Urinary bladder (tissue), 4 donors: ENCODE results near the gene ZMYM4. TPM values are rescaled to one million over a fixed set of nuclear protein-coding genes. Genes with fewer than 3 reads are reported as not detected.
"Not testable (repeated sequence)": the region's sequence is repeated elsewhere in the genome, so short reads cannot be mapped to it uniquely, and the experiment has no call there.

Experiments
- DNase-seq: peaks from one replicate; pipeline ENCODE4 v3.0.0-alpha.2; 2015; ENCODE audit errors: extremely low spot score
- H3K27ac ChIP-seq: one replicate; pipeline ENCODE4 v1.5.1; 2013; ENCODE audit warnings: low read depth, mild to moderate bottlenecking, moderate library complexity
- H3K36me3 ChIP-seq: one replicate; pipeline ENCODE4 v1.6.1; 2013; ENCODE audit warnings: mild to moderate bottlenecking, moderate library complexity; ENCODE audit not compliant: insufficient read depth
- H3K4me1 ChIP-seq: one replicate; pipeline ENCODE4 v1.6.1; 2013; ENCODE audit warnings: mild to moderate bottlenecking, moderate library complexity; ENCODE audit not compliant: insufficient read depth
- H3K4me3 ChIP-seq: one replicate; pipeline ENCODE4 v1.5.1; 2013; ENCODE audit warnings: low read depth, low read length
- WGBS: extraction: QIAGEN DNeasy Blood & Tissue Kit; methylation state at CpG from one replicate; pipeline ENCODE4 v1.1.7; 2013; 5-methylcytosine and 5-hydroxymethylcytosine counted together
- polyA plus RNA-seq: library from polyadenylated mRNA; stranded (reverse); fragments of 200-250 nt; gene quantifications from one replicate; pipeline ENCODE4 v1.2.3, GENCODE V29; 2013
- total RNA-seq: library from RNA; depleted of rRNA; stranded (reverse); fragments of >200 nt; gene quantifications from one replicate; pipeline ENCODE4 v1.2.3, GENCODE V29; 2014
- donor health status: healthy with polysubstance abuse.
- donor health status: healthy.

ZMYM4 gene
- total RNA-seq, result 75.3 TPM
- 14.1 TPM for polyA plus RNA-seq

GRCh38 chr1:35268282-35269200 lies at the start of gene ZMYM4:
TSS of gene ZMYM4 (plus strand) at chr1:35268709. CDS start at chr1:35269047, 338 bp downstream.
- Histone ChIP-seq H3K27ac (peak within 1 kb of the TSS; percentile 85), H3K4me3 (peak within 1 kb of the TSS; percentile 95), H3K4me1 (peaks cover 2% of the 10 kb centered on the region), H3K36me3 (no peaks in the 10 kb centered on the region)
- 2% methylated on average over 65 of the region's 65 CpGs for WGBS
- peak; percentile 95 for DNase-seq

GRCh38 chr1:35220976-35221375 lies 47.5 kb upstream of the ZMYM4 start:
- no peaks in the 10 kb centered on the region for H3K36me3 ChIP-seq
- DNase-seq, result no peak
- H3K27ac ChIP-seq, result no peak overlapping the region
- WGBS, result 58% methylated on average over 2 of the region's 2 CpGs
- no peak overlapping the region for H3K4me3 ChIP-seq
- no peaks in the 10 kb centered on the region for H3K4me1 ChIP-seq

GRCh38 chr1:35222322-35223083 lies 46.0 kb upstream of the ZMYM4 start:
- Histone ChIP-seq H3K36me3 (no peaks in the 10 kb centered on the region), H3K4me1 (no peaks in the 10 kb centered on the region), H3K4me3 (no peak overlapping the region), H3K27ac (no peak overlapping the region)
- WGBS, result 28% methylated on average over 6 of the region's 6 CpGs
- DNase-seq, result peak; percentile 39

- Histone ChIP-seq H3K4me3 (no peak overlapping the region), H3K36me3 (no peaks in the 10 kb centered on the region), H3K4me1 (no peaks in the 10 kb centered on the region), H3K27ac (no peak overlapping the region)
- 51% methylated on average over 4 of the region's 4 CpGs for WGBS
- no peak for DNase-seq
These were observed 45.4 kb upstream of the ZMYM4 start for GRCh38 chr1:35223084-35223630.

GRCh38 chr1:35226546-35226945 lies 42.0 kb upstream of the ZMYM4 start:
- Histone ChIP-seq H3K4me3 (no peak overlapping the region), H3K27ac (no peak overlapping the region), H3K36me3 (no peaks in the 10 kb centered on the region), H3K4me1 (no peaks in the 10 kb centered on the region)
- no peak for DNase-seq
- WGBS, result 97% methylated on average over 2 of the region's 2 CpGs

DNA sequence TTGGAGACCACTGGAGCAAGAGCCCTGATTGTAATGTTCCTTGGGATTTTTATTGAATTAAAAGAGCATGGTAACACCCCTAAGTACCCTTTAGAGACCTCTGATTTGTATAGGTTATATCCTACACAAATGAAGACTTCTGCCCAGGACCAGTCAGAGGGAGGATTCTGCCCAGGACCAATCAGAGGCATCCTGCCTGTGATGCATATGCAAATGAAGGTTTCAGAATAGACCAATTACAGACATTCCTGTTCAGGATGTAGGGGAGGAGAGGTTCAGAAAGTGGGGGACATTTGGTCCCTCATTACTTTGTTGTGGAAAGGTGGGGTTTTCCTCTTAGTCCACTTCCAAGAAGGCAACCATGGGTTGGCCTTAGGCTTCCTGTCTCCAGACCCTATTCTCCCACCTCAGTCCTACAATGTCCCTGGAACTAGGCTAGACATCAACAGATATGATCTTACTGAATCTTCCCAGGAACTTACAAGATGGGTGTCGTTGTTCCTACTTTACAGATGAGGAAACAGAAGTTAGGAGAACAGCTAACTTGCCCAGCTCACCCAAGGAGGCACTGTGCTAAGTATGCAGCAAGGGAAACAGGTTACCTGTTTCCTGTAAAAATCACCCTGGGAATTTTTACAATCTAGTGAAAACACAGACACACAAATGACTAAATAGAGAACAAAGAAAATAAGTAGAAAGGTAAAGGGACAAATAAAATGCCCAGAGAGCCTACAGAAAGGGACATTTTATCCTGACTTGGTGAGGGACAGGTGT lies 38.7 kb upstream of the ZMYM4 start:
- no peak for DNase-seq
- H3K4me3 ChIP-seq, result no peak overlapping the region
- no peak overlapping the region for H3K27ac ChIP-seq
- no peaks in the 10 kb centered on the region for H3K4me1 ChIP-seq
- H3K36me3 ChIP-seq, result no peaks in the 10 kb centered on the region
- 81% methylated on average over 1 of the region's 1 CpG for WGBS

DNA sequence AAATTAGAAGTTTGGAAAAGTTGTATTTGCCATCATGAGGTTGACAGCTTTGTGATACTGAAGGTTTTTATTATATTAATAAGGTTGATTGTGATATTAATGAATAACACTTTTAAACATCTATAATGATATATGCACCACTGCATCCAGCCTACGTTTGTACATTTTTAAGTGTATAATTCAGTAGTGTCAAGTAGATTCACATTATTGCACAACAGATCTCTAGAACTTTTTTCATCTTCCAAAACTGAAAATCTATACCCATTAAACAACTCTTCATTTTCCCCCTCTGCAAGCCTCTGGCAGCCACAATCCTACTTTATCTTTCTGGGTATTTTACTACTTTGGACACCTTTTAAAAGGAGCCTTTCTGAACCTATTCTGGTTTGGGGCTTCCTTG lies 37.2 kb upstream of the ZMYM4 start:
- Histone ChIP-seq H3K27ac (no peak overlapping the region), H3K36me3 (no peaks in the 10 kb centered on the region), H3K4me1 (no peaks in the 10 kb centered on the region), H3K4me3 (no peak overlapping the region)
- no peak for DNase-seq
- WGBS, result 54% methylated on average over 1 of the region's 1 CpG

DNA sequence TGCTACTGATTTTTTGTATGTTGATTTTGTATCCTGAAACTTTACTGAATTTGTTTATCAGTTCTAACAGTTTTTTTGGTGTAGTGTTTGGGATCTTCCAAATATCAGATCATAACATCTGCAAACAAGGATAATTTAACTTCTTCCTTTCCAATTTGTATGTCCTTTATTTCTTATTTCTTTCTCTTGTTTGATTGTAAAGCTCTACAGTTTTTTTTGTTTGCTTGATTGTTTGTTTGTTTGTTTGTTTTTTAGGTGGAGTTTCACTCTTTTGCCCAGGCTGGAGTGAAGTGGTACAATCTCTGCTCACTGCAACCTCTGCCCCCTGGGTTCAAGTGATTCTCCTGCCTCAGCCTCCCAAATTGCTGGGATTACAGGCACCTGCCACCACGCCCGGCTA lies 31.7 kb upstream of the ZMYM4 start:
- H3K36me3 ChIP-seq, H3K27ac ChIP-seq, DNase-seq, H3K4me1 ChIP-seq, H3K4me3 ChIP-seq: not testable (repeated sequence)
- 94% methylated on average over 2 of the region's 2 CpGs for whole genome bisulfite sequencing

DNA sequence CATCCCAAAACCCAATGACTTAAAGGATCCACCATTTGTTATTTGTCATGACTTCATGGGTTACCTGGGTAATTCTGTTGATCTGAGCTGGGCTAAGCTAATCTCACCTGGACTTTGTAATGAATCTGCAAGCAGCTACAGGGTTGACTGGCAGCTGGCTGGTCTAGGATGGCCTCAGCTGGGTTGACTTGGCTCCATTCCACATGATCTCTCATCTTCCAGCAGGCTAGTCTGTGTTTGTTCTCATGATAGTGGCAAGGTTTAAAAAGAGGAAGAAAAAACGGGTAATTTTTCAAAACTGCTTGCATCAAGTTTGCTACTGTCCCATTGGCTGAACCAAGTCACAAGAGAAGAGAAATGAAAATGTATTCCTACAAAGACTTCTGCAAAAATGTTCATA lies 24.8 kb upstream of the ZMYM4 start:
- Histone ChIP-seq H3K27ac (no peak overlapping the region), H3K36me3 (no peaks in the 10 kb centered on the region), H3K4me1 (no peaks in the 10 kb centered on the region), H3K4me3 (no peak overlapping the region)
- no peak for DNase-seq
- 42% methylated on average over 1 of the region's 1 CpG for WGBS

GRCh38 chr1:35247256-35247655 lies 21.3 kb upstream of the ZMYM4 start:
- H3K27ac ChIP-seq, result no peak overlapping the region
- DNase-seq, result no peak
- 92% methylated on average over 5 of the region's 5 CpGs for WGBS
- H3K4me1 ChIP-seq, result no peaks in the 10 kb centered on the region
- no peaks in the 10 kb centered on the region for H3K36me3 ChIP-seq
- no peak overlapping the region for H3K4me3 ChIP-seq

DNA sequence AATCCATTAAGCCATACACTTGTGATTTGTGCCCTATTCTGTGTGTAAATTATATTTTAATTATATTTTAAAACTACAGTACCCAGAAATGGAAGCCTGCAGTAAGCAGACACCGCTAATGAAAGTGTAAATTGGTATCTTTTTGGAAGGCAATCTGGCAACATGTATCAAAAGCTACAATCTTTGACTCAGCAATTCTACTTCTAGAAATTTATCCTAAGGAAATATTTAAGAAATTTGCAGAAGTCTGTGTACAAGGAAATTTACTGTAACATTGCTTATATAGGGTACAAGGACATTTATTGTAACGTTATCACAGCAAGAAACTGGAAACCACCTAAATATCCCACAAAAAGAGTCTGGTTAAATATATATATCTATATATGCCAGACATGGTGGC lies 14.6 kb upstream of the ZMYM4 start:
- WGBS, result 83% methylated on average over 2 of the region's 2 CpGs
- H3K4me3 ChIP-seq, result no peak overlapping the region
- H3K4me1 ChIP-seq, result no peaks in the 10 kb centered on the region
- no peak for DNase-seq
- H3K36me3 ChIP-seq, result no peaks in the 10 kb centered on the region
- H3K27ac ChIP-seq, result no peak overlapping the region

DNA sequence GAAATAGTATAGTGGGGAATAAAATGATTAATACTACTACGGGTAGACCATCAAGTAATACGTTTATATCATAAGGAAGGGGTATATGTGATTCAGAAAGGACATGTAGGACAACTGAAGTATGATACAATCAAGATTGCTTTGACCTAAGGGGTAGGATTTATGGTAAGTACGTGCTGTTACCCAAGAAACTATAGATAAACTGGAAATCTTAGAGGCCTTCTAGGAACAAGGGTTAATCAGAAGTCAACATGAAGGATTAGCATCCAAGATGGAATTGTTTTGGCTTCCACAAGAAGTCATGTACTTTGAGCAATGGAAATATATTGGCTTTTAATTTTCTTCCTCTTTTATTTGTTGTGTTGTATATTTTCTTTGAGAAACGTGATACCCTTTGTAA lies 13.2 kb upstream of the ZMYM4 start:
- WGBS, result 81% methylated on average over 4 of the region's 4 CpGs
- Histone ChIP-seq H3K4me1 (no peaks in the 10 kb centered on the region), H3K27ac (no peak overlapping the region), H3K4me3 (no peak overlapping the region), H3K36me3 (no peaks in the 10 kb centered on the region)
- DNase-seq, result no peak

DNA sequence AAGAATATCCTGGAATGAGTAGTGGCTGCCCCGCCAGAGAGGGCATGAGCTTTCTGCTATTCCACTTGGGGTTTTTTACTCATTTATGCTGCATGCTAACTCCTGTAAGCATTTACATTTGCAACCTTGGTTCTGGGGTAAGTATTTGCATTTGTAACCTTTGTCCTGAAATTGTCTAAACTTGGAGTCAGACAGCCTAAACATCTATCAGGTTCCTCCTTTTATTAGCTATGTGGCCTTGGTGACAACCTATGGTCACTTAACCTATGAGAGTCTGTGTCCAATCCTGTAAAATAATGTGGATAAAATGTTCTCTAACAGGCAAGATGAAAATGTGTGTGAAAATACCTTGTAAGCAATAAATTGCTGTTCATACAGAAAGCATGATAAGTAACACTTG lies 8.9 kb upstream of the ZMYM4 start:
- no peak overlapping the region for H3K4me3 ChIP-seq
- H3K4me1 ChIP-seq, result no peaks in the 10 kb centered on the region
- DNase-seq, result no peak
- H3K27ac ChIP-seq, result no peak overlapping the region
- WGBS, result 89% methylated on average over 1 of the region's 1 CpG
- no peaks in the 10 kb centered on the region for H3K36me3 ChIP-seq
